GM19324 (cell line): Measurements from ENCODE around the gene ANKUB1.

Experiments used
- ATAC-seq: cut with Tn5 transposase; IDR thresholded peaks from one replicate; pipeline ENCODE4 v1.9.1; 2021; ENCODE audit warnings: mild to moderate bottlenecking, moderate library complexity; ENCODE audit not compliant: unreplicated experiment, low FRiP score

ANKUB1 gene

DNA sequence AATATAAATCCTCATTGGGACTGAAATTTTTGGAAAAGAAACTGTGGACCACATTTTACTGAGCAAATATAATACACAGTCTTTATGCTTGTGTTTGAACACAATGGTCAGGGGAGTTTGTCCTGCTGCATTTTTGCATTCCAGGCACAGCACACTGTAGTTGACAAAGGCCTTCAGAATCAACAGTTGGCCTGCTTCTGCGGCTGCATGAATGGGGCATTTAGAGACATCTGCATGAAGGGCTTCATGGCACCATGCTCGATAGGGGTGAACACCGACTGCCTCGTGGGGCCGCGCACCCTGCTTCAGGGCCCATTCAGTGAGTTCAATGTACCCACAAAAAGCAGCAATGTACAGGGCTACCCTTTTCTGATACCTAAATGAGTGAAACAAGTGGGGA lies 24.6 kb downstream of the ANKUB1 start:
- ATAC-seq, result no peak

DNA sequence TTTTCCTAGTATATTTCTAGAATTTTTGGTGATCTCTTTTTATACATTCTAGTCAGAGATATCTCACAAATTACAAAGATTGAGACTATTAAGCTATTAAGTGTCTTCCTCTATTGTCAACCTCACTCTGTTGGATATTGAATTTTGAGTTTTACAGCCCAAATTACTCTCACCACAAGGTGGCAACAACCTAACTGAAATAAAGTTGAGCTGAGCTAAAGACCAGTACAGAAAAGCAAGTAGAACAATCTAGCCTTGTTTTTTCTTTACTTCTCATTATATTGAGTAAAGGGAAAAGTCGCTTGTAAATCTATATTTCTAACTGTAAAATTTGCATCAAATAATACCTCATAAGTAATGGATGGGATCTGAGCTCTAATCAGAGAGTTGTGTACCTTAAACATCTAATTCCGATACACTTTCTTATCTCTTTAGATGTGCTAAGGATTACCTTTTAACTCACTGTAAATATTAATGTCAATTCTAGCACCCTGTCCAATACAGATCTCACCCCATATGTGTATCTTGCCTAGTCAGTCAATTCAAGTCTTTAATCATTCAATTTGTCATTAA lies 26.5 kb downstream of the ANKUB1 start:
- ATAC-seq, result no peak

DNA sequence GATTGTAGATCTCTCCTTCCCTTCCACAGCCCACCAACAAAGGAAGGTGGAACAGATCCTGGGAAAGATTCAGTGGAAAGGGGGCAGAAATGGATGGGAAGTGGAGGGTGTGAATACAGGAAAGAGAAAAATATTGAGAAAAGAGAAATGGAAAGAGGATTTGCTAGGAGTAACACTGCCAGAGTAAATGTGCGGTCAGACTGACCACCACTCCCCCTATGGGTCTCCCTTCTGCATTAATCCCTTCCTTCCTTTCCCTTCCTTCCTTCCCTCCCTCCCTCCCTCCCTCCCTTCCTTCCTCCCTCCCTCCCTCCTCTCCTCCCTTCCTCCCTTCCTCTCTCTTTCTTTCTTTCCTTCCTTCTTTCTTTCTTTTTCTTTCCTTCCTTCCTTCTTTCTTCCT lies 28.1 kb downstream of the ANKUB1 start:
- ATAC-seq, result no peak

DNA sequence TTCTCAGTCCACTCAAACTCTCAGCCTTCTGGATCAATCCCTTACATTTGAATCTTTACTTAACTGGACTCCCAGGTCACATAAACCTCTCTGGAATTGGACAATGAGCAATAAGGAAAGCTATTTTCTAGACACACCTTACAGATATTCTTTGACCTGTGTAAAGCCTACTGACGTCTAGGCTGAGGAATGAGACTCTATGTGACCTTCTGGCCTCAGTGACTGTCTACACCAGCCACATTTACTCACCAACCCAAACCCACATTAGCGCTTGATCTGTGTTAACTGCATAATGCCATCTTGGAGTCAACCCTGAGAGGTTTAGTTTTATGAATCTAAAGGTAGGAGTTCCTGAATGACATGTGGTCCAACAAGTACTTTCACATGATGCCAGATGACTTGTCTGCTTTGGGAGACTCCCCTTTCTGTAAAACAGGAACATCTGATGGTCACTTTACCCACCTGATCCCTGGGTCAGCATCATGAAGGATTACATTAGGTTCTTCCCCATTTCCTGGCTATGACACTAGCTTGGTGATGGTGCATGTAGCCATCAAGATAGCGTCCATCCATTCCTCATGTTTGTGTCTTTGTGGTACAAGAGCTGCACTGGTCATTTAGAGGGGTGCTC lies 28.7 kb downstream of the ANKUB1 start:
- ATAC-seq, result no peak

DNA sequence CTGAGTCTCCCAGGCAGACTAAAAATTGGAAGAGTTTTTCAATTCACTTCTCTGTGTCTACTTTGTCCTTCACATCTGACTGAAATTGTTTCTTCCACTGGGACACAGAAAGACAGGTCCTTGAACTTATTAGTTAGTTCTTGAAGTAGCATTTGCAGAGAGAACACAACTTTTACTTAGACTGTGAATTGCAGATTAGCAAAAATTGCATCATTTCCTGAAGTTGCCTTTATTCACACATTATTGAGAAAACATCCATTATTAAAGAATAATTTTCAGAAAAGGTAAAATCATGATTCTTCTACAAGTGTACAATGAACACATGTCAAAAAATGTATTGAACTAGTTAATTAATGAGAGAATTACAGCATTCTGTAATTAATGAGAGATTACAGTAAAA lies 38.6 kb downstream of the ANKUB1 start:
- ATAC-seq, result no peak

DNA sequence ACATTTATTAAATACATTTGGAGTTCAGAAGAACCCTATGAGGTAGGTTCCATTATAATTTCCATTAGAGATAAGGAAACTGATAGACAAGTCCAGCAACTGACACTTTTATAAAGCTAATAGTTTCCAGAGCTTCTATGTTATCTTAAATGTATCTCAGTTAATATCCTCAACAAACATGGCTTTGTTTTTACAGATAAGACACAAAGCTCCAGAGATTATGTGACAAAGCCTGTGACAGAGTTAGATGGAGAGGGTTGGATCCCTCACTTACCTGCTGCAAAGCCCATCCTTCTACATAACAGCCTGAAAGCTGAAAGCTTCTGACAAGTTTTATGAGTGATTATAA lies 39.6 kb downstream of the ANKUB1 start:
- ATAC-seq, result no peak

DNA sequence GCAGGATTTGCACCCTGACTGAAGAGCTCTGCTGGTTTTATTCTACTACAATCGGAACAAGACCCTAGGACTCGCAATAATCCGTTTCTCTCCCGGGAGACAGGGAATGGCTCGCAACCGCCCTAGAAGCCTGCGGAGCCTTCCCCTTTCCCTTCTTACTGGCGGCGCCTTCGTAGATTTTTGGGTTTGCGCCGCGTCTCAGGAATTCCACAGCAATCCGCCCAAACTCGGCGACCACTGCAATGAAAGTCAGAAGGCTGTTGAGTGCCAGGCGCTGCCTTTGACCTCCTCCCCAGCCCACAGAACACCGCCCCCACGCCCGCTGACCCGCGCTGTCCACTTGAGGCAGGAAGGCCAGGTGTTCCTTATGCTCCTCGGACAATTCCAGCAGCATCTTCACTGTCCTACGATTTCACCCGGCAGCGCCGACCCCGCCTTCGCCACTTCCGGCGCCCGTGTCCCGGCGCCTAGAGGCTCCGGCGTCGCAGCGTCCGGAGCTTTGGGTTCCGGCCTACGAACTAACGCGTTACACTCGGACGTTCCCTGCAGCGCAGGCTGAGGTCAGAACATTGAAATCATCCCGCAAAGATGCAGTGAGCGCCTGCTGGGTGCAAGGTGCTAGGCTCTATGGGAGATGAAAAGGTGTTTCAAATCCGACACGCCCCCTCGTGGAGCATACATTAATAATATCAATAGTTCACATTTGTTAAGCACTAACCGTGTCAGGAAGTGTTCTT lies 40.1 kb downstream of the ANKUB1 start, which contains the start of gene COMMD2:
Gene COMMD2, minus strand, starts transcription at position 439 of the 737 bp plus-strand sequence. Its CDS starts 45 bp downstream, at position 394.
- peak; percentile 99 for ATAC-seq

DNA sequence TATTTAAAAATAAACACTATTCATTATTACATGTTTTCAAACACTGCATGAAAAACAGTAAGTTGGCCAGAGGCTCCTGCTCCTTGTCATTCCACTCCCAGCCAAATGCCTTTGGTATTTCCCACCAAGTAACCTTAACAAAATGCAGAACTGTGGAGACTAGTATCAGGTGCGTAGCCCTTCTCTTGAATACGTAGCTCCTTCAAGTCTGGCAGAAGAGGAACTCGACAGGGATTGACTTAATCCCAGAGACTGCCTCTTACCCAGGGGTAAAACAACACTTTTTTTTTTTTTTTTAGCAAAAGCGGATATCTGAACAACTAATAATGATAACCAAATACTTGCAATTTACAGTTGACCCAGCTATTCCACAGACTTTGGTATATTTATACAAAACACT lies 40.8 kb downstream of the ANKUB1 start:
- no peak for ATAC-seq

DNA sequence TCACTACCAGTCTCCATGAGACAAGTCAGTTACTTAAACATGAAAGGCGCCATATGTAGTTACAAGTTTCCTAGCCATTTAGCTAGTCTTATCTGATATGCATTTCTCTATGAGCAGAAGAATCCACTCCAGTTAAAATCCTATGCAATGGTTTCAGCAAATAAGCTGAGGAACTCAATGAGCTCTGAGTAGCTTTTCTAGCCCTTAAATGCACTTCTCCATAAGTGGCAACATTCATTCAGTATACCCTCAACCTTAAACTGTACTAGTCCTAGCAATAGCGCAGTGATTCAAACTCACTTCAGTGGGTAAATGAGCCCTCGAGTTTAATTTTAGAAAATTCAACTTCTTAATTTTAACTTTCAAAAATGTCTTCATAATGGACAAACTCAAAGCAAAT lies 47.7 kb downstream of the ANKUB1 start:
- no peak for ATAC-seq

DNA sequence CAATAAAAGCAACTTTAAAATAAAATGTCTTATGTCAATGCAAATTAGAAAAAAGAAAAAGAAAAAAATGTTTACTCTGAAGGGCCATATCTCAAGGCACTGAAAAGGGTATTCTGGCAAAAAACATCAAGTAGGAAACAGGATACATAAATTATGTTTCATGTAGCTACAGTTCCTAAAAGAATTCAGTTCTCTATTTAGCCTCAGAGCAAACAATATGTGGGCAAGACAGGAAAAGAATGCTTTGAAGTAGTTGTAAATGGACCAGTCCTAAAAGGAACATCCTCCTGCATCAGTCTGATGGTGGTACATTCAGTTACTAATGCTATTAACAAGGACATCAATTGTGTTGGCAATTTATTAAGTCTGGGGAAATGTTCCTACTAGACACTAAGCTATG lies 48.2 kb downstream of the ANKUB1 start:
- no peak for ATAC-seq

DNA sequence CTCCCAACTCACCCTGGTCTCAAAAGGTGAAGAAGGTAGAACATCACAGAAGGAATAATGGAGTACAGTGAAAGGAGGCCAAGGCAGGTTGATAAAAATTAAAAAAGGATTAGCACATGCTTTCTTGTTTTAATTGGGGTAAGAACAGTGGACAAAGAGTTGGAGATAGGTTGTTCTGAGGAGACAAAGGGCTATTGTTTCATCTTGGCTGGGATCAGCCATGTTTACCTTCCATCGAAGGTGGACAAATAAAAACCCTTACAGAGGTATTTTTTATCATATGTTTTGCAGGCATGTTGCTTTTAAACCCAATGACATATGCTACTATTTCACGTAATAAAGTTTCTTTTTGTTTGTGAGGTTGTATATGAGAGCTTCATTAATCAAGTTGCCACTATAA lies 53.0 kb downstream of the ANKUB1 start:
- no peak for ATAC-seq

DNA sequence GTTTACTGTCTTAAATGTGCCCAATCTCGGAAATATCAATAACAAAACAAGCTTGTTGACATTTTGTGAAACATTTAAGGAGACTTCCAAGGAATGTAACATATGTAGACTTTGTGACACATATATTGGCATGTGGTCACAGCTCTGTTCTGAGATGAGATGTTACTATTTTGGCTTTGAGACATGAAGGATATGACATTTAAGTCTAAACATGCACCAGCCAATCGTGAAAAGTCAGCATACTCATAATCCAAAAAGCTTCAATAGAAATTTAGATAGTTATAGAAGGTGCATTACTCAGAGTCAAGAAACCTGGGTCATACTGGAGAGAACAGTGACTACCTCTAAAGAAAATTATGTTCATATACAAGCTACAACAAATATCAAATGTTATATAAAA lies 53.5 kb downstream of the ANKUB1 start:
- ATAC-seq, result no peak

DNA sequence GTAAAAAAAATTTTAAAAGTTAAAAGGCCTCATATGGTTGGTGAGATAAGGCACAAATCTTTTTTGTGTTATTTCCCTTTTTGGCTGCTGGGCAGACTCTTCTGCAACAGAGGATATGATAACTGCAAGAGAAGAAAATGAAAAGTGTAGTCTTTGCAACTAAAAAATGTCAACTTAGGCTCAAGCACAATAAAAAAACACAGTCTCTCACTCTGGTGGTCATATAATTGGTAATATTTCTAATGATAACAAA lies 55.5 kb downstream of the ANKUB1 start:
- ATAC-seq, result no peak

DNA sequence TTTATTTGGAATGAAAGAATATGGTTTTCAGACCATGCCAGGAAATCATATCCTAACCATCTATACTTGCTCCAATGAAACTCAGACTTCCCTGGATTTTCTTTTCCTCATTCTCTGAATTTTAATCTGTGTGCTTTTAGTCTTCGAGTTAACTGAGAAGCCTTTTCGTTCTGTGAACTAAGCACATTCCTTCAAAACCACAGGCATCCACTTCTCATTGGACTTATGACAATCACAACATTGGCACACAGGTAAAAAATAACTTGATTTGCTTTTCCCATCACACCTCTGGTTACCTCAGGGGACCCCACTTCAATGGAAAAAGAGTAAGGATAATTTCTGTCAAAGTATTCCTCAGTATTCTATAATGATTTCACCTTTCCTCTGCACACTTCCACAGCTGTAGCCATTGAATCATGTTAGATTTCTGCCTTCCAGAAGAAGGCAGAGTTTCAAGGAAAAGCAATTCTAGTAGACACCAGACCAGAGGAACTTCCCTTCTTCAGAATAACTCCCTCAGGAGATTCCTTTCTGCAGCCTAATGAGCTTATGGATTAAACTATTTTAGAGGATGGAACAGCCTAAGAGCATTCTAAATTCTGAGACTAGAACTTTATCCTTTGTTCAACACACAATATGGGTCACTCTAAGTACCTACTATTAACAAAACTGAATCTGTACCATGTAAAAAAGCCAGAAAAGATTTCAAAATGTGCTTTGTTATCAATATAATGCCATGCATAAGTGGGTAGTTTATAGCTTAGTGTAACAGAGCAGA lies 56.0 kb downstream of the ANKUB1 start:
- no peak for ATAC-seq

DNA sequence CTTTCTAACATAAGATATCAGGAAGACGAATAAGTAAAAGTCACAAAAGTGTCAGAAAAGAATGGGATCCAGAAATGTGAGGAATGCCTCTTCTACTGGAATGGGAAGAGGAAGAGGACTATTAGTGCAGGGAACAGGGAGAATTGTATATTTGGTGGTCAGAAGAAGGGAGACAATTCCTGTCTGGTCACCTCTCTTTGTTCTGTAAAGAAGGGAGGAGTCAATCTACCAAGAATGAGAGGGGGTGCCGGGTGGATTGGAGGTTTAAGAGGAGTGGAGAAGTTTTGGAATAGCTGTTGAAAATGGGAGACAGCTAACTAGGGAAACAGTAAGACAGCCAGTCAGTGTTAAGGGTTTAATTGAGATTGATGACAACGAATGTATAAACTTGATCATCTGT lies 60.1 kb downstream of the ANKUB1 start:
- no peak for ATAC-seq

DNA sequence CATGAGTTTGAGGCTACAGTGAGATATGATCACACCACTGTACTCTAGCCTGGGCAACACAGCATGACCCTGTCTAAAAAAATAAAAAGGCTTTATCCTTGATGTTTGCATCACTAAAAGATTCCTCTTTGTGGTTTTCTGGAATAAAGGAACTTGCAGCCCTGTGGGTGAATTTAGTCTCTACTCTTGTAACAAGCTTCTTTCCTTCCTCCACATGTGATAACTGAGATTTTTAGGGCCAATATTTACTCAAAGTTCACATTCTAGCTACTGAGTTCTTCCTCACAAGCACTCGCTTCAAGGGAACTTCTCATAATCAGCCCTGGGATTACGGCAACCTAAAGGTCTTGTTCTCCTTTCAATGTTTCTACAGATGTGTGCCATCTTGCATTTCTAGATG lies 64.7 kb downstream of the ANKUB1 start:
- ATAC-seq, result no peak

DNA sequence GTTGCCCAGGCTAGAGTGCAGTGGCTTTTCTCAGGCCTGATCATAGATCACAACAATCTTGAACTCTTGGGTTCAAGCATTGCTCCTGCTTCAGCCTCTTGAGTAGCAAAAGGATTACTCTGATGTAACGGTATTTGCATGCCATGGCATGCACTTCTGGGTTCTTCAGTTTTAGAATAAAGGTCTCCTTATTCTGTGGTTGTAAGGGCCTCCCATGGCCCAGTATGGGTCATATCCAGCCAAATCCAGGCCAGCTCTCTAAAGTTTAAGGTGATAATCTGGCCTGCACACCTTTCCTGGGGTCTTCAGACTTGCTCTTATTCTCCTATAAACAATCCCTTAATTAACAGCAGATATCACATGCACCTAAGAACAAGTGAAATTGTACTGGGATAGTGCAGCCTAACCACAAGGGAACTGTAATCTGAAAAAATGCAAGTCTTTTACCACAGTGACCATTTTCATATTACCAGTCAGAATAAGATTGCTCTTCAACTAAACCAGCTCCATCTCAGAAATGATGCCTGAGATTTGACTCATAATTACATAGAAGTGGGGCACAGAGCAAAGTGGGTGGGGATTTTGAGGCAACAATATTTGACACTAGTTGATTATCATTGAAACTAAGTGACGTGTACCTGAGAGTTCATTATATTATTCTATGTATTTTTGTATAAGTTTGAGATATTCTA lies 65.5 kb downstream of the ANKUB1 start:
- ATAC-seq, result no peak

DNA sequence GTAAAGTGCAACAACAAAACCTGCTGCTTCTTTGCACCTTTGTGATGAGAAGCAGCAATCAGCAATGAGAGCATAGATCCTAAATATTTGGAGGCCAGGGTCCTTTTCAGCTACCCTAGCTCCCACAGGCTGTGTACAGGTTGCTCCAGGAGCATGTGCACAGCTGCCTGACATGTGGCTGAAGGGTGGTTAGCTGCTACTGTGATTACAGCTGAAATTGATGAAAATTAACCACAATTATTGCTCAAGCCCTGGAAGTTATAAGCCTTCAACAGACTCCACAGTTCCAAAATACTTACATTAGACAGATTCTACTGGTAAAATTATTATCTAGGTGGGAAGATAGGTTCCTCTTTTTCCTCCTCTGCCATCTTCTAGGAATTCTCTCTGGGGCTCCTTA lies 68.6 kb downstream of the ANKUB1 start:
- no peak for ATAC-seq

DNA sequence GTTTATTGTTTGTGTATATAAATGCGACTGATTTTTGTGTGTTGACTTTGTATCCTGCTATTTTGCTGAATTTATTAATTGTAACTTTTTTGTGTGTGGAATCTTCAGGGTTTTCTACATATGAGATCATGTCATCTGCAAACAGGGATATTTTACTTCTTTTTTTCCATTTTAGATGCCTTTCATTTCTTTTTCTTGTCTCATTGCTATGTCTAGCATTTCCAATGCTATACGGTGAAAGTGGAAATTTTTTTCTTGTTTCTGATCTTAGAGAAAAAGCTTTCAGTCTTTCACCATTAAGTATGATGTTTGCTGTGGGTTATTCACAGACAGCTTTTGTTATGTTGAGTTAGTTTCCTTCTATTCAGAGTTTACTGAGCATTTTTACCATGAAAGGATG lies 71.4 kb downstream of the ANKUB1 start:
- ATAC-seq, result no peak

DNA sequence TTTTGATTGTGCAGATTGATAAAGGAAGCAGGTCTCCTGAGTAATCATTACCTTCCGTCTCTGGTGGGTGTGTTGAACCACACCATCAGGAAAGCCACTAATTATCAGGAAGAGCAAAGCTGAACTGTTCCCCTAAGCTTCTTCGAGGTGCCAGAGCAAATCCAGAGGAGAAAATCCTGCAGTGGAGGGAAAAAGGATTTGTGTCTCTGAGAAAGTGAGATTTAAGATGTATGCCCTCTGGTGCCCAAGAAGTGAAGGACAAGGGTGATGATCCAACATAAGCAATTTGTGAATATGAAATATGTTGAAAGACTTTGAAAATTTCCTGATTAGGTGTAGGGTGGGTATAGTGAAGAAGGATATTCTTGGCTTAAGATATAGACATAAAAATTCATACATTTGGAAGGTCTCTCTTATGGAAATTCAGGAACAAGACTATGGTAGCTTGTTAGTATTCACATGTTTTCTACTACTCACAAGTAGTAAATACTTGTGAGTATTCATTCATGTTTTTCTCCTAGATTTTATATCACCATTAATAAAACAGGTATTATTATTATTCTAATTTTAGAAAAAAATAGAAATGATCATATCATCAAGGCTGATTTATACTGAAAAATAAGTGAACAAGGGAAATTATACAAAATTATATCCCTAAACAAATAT lies 74.8 kb downstream of the ANKUB1 start:
- ATAC-seq, result no peak

DNA sequence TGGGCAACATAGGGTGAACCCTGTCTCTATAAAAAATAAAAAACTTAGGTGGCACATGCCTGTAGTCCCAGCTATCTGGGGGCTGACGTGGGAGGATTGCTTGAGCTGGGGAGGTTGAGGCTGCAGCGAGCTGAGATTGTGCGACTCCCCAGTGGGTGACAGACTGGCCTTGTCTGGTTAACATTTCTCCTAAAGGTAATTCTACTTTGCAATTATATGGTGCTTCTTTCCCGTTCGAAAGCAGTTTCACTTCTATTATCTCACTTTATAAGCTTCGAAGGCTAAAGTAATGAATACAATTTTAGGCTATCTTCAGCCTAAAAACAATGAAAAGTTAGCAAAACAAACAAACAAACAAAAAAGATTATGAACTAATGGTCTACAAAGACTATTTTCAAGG lies 75.4 kb downstream of the ANKUB1 start:
- ATAC-seq, result no peak
